Kidney epithelial cell (primary cell): Measurements from ENCODE around the gene SIDT2. TPM values are rescaled to one million over a fixed set of nuclear protein-coding genes. Genes with fewer than 3 reads are reported as not detected.
A peak's percentile ranks its signal among the peaks of the same experiment; 100 is the strongest.

Experiments
- DNase-seq: peaks from one replicate; pipeline ENCODE4 v3.0.0-alpha.2; 2010; ENCODE audit warnings: low read depth
- H3K27me3 ChIP-seq: 2 replicates; pipeline ENCODE4 v1.6.0; 2011; ENCODE audit warnings: low read length; ENCODE audit not compliant: control insufficient read depth, insufficient read depth
- H3K36me3 ChIP-seq: 2 replicates; pipeline ENCODE4 v1.5.1; 2011; ENCODE audit warnings: low read length; ENCODE audit not compliant: control insufficient read depth, insufficient read depth
- H3K4me3 ChIP-seq: 2 replicates; pipeline ENCODE4 v1.5.1; 2011; ENCODE audit warnings: low read depth, mild to moderate bottlenecking, control low read depth, low read length
- CTCF ChIP-seq: IDR thresholded peaks from 2 replicates; pipeline ENCODE4 v1.5.1; 2011; ENCODE audit warnings: mild to moderate bottlenecking, moderate library complexity, low read length, control low read depth, inconsistent platforms; ENCODE audit not compliant: insufficient read depth, poor library complexity, severe bottlenecking
- total RNA-seq: library from RNA; depleted of rRNA; stranded (reverse); fragments of >200 nt; gene quantifications from 2 replicates; pipeline ENCODE4 v1.2.3, GENCODE V29; 2015

Gene SIDT2
- total RNA-seq, 1 donor from 2014 or later = 14.6 TPM

- no peak for DNase-seq
- no peaks in the 10 kb centered on the region for H3K36me3 ChIP-seq
- H3K4me3 ChIP-seq = no peak overlapping the region
- H3K27me3 ChIP-seq = no peaks in the 10 kb centered on the region
- no peak for TF ChIP-seq CTCF
These were observed 2.8 kb upstream of the SIDT2 start for GRCh38 chr11:117175781-117176180.

- no peak for DNase-seq
- Histone ChIP-seq H3K27me3 (no peaks in the 10 kb centered on the region), H3K4me3 (no peak overlapping the region), H3K36me3 (no peaks in the 10 kb centered on the region)
- TF ChIP-seq CTCF = no peak
These were observed 2.4 kb upstream of the SIDT2 start for GRCh38 chr11:117176186-117176585.

GRCh38 chr11:117177534-117178209, 871 bp upstream of the SIDT2 start:
- Histone ChIP-seq H3K4me3 (peak overlapping the region; percentile 57), H3K27me3 (no peaks in the 10 kb centered on the region), H3K36me3 (no peaks in the 10 kb centered on the region)
- DNase-seq = no peak
- no peak for TF ChIP-seq CTCF

GRCh38 chr11:117179048-117179999, 781 bp downstream of the SIDT2 start:
- H3K4me3 ChIP-seq = peak overlapping the region; percentile 57
- no peak for TF ChIP-seq CTCF

GRCh38 chr11:117180020-117180419, 1.5 kb downstream of the SIDT2 start:
- no peaks in the 10 kb centered on the region for H3K36me3 ChIP-seq
- H3K27me3 ChIP-seq = no peaks in the 10 kb centered on the region
- no peak overlapping the region for H3K4me3 ChIP-seq
- no peak for TF ChIP-seq CTCF
- no peak for DNase-seq

More at GRCh38 chr11:117179048-117179999, 781 bp downstream of the SIDT2 start:
- DNase-seq = no peak
- Histone ChIP-seq H3K36me3 (no peaks in the 10 kb centered on the region), H3K27me3 (no peaks in the 10 kb centered on the region)
